SHP77 (cell line): Measurements from ENCODE around the gene HUS1.

Experiments used
- DNase-seq, 2 experiments: peaks; one replicate each; lab custom pipeline; 2025; lab: John Stamatoyannopoulos, UW

Gene HUS1

GRCh38 chr7:47979832-47980181, 392 bp upstream of the HUS1 start:
- DNase-seq = no peak

DNA sequence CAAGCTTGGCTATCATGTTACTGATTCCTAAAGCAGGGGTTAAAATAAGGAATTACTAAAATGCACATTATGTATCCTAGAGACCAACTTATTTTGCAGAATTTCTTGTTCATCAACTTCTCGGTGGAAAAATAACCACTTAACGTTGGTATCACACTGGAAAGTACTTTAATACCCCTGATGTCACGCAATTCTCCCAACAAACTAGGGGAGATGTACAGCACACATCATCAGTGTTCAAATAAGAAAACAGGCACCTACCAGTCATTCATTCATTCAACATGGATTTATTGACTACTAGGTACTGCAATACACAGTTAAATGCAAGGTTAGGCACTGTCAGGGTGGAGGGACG, 648 bp downstream of the HUS1 start:
- no peak for DNase-seq

DNA sequence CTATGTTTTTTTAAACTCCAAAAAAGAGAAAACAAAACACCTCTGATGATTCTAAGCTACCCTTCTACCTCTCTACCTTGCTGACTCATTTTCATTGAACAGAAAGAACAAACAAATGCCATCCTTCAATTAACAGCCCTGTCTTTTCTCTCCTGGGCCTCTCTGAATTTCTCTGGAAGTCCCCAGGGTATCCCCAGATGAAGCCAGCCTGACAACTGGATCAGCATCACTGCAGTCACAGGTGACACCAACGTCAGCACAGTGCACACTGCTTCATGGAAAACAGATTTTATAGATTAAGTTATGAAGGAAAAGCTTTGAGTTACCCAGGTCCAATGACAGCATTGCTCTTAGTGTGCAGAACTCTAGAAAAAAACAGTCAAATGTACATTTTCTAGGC, 5.7 kb downstream of the HUS1 start:
- no peak for DNase-seq

GRCh38 chr7:47970761-47971160, 8.7 kb downstream of the HUS1 start:
- DNase-seq = no peak

DNA sequence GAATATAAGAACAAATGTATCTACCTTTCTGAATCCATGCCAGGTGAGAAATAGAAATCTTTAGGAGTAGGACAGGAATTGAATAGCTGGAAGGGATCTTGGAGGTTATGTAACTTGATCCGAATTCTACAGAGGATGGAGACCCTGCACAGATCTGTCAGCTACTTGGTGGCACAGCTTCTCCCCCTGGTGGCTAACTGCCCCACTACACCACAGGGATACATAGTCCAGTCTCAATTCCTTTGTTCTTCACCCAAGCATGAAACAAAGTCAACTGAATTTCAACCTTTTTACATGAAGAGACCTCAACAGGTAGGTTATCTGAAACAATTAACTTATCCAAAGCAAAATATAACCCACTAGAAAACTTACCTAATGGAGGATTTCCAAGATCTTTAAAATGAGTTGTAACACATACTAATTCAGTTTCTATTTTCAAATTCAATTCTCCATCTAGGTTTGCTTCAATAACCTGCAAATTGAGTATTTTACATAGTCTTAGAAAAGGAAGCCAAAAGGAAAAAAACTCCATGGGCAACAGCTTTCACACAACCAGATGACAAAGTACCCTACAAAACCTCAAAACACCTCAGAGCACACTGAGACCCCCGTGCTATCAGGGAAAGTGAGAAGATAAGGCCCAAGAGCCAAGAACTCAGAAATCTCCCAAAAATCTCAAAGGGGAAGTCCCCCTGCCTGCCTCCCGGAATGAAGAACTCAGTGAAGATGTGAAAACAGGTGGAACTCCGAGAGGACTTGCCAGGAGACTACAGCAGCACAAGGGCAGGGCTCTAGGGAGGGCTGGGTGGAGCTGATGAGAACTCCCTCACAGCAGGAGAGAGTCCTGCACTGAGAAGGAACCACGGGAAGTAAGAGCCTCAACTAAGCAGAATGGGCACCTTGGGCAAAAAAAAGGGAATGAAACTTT, 10.3 kb downstream of the HUS1 start:
- peak; percentile 64 to 67 for DNase-seq

GRCh38 chr7:47967708-47968107, 11.7 kb downstream of the HUS1 start:
- DNase-seq = no peak

GRCh38 chr7:47967123-47967522, 12.3 kb downstream of the HUS1 start:
- no peak for DNase-seq

GRCh38 chr7:47965456-47965855, 14.0 kb downstream of the HUS1 start:
- no peak for DNase-seq

DNA sequence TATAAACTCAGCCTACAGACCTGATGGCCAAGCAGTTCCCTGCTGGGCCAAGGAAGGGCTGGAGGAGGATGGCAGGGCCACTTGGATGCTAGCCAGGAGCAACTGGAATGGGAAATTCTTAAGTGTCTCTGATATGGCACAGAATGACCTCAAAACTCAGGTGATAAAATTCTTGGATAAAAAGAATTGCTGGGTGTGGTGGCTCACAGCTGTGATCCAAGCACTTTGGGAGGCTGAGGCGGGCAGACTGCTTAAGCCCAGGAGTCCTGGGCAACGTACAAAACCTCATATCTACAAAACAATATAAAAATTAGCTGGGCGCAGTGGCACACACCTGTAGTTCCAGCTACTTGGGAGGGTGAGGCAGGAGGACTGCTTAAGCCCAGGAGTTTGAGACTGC, 17.2 kb downstream of the HUS1 start:
- DNase-seq = no peak

- DNase-seq = no peak
Measured at GRCh38 chr7:47957156-47957555, 22.3 kb downstream of the HUS1 start.

DNA sequence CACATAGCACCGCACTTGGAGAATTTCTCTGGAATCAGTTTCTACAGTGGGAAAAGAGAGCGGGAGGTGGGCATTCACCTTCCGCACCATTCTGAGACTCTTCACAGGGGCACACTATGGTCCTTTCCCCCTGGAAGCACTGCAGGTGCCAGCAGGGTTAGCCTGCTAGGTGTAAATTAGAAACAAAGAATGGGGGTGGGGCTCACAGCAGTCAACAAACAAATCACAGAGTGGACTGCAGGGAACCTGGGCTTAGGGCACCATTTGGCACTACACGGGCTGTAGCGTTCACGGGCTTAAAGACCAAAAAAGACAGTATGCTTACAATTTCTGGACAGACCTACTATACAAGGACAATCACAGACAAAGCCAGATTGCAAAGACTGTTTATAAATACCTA, 23.2 kb downstream of the HUS1 start:
- DNase-seq = no peak

DNA sequence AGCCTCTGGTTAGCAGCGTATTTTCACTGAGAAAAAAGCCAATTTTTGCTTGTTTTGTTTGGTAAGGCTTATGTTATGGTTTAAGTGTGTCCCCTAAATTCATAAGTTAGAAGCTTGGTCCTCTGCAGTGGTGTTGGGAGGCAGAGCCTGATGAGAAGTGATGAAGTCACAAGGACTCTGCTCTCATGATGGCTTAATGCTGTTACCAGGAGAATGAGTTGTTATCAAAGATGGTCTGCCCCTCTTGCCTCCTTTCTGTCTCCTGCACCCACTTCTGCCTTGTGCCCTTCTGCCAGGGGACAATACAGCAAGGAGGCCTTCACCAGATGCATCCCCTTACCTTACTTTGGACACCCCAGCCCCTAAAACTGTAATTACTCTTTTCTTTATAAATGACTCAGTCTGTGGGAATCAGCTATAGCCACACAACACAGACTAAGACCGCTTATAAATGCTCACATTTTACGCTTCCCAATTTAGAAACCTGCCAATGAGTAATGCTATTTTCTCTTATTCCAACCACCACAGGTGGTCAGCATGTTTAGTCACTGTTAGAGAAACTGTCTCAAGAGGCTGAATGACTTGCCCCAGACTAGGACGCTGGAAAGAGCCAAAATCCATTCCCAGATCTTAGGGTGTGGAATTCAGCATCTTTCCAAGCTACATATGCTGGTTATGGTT, 25.0 kb downstream of the HUS1 start:
- DNase-seq = no peak

DNA sequence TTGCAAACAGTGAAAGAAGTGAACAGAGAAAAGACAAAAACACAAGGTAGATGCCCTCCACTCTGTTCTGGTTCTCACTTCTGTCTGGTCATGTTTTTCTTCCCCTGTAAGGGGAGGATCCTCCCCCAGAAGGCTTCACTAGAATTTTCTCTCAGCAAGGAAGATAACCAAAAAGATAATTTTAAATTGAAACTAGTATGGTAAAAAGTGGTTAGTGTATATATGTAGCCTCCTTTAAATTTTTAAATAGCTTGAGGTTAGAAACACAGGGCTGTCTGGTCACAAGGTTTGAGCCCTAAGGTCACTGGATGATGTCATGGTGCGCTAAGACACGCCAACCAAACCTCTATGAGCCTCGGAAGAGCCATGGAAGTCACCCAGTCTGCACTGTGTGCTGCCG, 25.6 kb downstream of the HUS1 start:
- DNase-seq = no peak

DNA sequence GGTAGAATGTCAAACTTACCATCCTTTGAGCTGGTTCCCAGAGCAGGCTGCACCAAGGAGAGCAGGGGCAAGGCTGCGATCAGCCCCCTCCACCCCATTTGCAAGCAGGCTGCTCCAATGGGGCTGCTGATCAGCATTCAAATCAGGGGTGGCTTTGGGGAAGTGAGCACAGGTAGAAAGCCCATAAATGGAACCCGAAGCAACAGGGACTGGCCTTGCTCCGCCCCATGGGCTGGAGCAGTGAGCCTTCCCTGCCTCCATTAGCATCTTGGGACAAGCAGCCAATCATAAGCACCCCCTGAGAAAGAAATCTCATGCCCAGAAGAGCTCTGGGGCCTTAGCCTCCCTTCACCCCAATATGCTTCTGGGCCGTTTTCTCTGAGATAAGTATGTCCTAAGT, 27.2 kb downstream of the HUS1 start:
- no peak for DNase-seq

DNA sequence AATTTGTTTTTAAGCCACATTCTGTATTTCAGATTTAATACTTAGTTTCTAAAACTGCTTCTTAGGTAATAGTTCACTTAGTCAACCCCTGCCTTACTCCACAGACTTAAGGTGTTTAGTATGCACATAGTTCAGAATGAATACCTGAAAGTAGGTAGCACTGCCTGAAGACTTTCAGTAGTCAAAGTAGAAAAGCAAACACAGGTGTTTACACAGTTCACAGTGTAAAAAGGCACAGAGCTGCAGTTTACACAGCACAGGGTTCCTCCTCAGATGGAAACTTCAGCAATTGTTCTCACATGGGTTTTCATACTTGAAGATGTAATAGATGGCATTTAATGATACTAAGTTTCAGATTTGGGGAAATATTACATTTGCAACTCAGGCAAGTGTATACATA, 28.0 kb downstream of the HUS1 start:
- no peak for DNase-seq

DNA sequence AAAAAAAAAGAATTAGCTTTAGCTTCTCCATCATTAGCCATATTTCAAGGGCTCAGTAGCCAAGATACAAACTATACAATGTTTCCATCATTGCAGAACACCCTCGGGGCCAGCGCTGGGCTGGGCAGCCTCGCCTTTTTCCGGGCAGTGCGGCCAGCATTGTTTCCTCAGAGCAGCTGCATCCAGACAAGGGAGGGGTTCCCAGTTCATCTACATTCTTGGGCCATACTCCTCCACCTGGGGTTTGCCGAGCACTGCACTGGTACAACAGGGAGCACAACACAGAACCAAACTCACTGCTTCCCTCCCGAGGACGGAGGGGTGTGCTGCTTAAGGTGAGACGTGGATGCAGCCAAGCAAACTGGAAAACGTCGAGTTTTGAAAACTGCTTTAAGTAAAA, 28.7 kb downstream of the HUS1 start:
- peak in 1 of 2 experiments; percentile 6 for DNase-seq

GRCh38 chr7:47949703-47950102, 29.7 kb downstream of the HUS1 start:
- DNase-seq = no peak

DNA sequence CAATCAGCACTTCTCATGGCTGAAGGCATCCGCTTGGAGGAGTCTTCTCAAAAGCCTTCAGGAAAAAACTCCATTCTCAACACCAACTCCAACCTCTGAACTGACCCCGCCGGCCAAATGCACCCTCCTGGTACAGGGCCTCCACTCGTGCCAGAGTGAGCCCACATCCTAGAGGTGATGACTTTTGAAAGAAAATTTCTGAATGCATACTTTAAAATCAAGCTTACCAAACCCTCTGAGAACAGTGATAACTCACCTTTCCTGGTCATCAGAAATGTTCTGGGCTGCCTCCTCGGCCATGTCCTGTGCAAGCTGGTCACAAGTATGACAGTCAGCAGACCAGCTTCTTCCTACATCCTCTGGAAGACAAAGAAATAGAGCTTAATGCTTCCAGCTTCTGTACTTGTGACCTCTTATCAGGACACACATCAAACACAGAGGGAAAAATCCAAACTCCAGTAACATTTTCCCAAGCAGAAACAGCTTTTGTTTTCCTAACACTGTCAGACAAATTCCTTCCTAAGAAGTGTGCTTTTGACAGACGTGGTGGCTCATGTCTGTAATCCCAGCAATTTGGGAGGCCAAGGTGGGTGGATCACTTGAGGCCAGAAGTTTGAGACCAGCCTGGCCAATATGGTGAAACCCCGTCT, 31.1 kb downstream of the HUS1 start, which contains the start of gene PKD1L1:
Gene PKD1L1 (minus strand): TSS at position 326 of the 650 bp plus-strand sequence. CDS start 26 bp downstream, at position 300.
- no peak for DNase-seq

GRCh38 chr7:47947355-47947749, 32.1 kb downstream of the HUS1 start:
- no peak for DNase-seq

DNA sequence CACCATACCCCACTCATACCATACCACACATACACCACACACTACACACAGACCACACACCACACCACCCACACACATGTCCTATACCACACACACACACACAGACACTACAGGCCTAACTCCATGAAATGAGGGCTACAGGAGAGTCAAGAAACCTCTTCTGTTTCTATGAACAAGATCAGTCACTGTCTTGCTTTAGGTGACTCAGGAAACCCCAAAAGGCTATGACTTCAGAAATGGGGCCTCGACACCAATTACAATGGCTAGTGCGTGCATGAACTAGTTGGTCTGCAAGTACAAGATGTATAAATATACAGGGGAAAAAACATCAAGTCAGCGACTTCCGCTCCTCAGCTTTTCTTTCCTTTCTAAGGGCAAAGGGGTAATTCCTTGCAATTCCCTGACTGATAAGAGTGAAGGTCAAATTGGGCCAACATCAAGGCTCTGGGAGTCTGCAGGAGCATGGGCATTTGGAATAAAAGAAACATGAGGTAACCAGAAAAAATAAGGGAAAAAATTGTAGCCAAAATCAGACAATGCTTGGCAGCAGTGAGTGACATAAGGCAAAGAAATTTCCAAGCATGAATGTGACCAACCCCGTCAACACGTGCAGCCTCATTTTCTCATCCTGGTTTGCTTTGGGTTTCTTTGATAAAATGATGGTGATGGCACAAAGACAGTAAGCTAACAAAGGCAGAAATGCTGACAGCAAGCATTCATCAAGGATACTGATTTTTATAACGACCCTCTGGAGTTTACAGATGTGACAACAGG, 32.6 kb downstream of the HUS1 start:
- DNase-seq = no peak

DNA sequence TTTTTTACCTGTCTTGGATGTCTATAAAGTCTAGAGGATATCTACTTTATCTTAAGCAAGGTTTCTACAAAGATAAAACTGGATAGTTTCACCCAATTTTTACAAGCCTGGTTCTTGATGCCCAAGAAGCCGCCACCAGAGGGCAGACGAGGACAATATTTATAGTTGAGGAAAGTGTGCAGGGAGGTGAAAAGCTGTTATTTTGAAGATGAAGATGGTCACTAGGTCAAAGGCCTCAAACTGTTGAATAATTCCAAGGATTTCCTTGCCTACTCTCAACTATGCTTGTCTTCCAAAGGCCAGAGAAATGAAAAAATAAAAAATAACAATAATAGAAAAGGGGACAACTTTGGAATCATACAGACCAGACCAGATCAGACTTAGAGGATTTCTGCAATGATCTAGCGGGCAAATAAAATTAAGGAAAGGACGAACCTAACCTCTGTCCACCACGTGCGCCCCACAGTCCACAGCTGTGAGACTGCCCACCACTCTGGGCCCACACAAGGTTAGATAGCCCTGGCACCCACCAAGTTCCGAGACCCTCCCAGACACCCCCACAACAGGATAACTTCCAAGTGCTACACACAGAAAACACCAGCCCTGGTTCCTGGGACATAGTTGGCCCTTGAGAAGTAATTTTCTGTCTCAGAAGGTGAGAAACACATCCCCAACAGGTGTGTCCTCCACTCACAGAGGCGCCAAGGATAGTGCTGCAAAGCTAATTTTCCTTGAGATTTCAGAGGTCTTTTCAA, 34.0 kb downstream of the HUS1 start:
- peak; percentile 59 to 79 for DNase-seq
